ENCODE data around the gene CYB561D2.

DNA sequence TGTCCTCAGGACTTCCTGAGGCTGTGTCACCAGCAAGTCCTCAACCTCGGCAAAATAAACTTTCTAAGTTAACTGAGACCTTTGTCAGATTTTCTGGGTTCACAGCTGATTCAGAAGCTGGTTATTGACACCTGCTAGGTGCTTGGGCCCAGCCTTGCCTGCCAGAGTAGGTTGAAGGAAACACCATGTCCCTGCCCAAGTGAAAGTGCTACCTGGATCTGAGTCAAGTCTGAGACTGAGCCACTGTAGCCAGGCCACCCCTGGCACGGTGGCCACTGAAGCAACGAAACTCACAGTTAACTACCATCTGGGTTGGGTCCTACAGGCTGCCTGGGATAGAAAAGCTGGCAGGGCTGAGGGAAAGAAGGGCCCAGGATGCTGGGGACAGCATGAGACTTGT lies 36.3 kb upstream of the CYB561D2 start:
- no peak for TF ChIP-seq CTCF (conservative IDR thresholded peaks at IDR 0.05 in 1 of 2, IDR thresholded peaks at IDR 0.05 in 1 of 2; ENCODE audit: extremely low read depth in 1 of 2, insufficient read depth in 1 of 2, low read depth in 1 of 2, low read length in 2 of 2)
- TF ChIP-seq EZH2 (IDR thresholded peaks at IDR 0.05; ENCODE audit: borderline replicate concordance, low read length), result no peak
